ENCODE measurements around the gene SPESP1. TPM values are rescaled to one million over a fixed set of nuclear protein-coding genes. Genes with fewer than 3 reads are reported as not detected.

SPESP1 gene
- total RNA-seq, 4 donors from 2014 or later = 1.1 to 2.1 (median 1.4) TPM; not detected in 1

DNA sequence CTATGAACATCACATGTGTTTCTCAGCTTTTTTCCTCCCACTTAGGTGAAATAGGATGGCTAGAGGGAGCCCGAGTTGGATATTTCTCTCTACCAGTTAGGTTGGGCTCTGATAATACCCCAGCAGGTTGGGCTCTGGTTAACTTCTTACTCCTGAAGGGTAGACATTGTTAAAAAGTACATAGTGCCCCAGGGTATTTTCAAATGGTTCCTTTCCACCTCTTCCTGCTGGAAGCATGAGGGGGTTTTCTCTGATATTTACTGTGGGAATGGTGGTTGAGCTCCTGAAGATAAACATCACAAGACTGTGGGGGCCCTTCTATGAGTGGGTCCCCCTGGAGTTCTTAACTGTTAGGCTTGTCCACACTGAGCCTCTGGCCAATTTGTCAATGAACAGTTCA lies 36.1 kb upstream of the SPESP1 start:
- TF ChIP-seq, protein P1, sequence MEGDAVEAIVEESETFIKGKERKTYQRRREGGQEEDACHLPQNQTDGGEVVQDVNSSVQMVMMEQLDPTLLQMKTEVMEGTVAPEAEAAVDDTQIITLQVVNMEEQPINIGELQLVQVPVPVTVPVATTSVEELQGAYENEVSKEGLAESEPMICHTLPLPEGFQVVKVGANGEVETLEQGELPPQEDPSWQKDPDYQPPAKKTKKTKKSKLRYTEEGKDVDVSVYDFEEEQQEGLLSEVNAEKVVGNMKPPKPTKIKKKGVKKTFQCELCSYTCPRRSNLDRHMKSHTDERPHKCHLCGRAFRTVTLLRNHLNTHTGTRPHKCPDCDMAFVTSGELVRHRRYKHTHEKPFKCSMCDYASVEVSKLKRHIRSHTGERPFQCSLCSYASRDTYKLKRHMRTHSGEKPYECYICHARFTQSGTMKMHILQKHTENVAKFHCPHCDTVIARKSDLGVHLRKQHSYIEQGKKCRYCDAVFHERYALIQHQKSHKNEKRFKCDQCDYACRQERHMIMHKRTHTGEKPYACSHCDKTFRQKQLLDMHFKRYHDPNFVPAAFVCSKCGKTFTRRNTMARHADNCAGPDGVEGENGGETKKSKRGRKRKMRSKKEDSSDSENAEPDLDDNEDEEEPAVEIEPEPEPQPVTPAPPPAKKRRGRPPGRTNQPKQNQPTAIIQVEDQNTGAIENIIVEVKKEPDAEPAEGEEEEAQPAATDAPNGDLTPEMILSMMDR (IDR thresholded peaks at IDR 0.05) = no peak
- TF ChIP-seq POLR2A (IDR thresholded peaks at IDR 0.05) = no peak
- Histone ChIP-seq H3K27ac (no peak overlapping the region), H3K4me3 (no peak overlapping the region), H3K4me1 (no peaks in the 10 kb centered on the region), H3K27me3 (peaks cover 0 to 21% (median 0%) of the 10 kb centered on the region in 4 donors), H3K9me3 (no peaks in the 10 kb centered on the region), H3K36me3 (no peaks in the 10 kb centered on the region)
- WGBS, 2 donors = 44 to 86% methylated on average over 1 of the region's 1 CpG
- intact Hi-C loops (cut with DNase I) = no loop called here
- no peak for DNase-seq

DNA sequence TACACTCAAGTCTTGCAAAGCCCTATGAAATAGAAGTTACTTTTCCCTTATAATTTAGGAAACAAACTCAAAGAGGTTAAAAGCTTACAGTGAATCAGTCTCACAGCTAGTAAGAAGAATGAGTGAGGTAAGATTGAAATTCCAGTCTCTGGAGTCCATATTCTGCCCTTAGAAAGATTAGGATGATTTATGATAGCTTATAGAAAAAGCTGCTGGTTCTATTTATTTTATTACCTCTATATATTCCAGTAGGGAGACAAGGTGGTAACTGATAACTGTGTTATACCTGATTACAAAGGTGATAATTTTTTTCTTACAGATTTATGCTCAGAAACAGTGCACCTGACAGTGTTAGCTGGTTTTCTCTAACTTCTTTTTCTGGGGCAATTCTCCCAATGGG lies 34.1 kb upstream of the SPESP1 start:
- H3K27me3 ChIP-seq = peaks cover 0 to 21% (median 0%) of the 10 kb centered on the region in 4 donors
- no peak overlapping the region for H3K4me3 ChIP-seq
- no peak overlapping the region for H3K27ac ChIP-seq
- no peak for DNase-seq
- H3K36me3 ChIP-seq = no peaks in the 10 kb centered on the region
- no peaks in the 10 kb centered on the region for H3K4me1 ChIP-seq
- H3K9me3 ChIP-seq = no peaks in the 10 kb centered on the region
- TF ChIP-seq, protein P1 (IDR thresholded peaks at IDR 0.05) = no peak
- TF ChIP-seq POLR2A (IDR thresholded peaks at IDR 0.05) = no peak
- intact Hi-C loops (cut with DNase I) = no loop called here

DNA sequence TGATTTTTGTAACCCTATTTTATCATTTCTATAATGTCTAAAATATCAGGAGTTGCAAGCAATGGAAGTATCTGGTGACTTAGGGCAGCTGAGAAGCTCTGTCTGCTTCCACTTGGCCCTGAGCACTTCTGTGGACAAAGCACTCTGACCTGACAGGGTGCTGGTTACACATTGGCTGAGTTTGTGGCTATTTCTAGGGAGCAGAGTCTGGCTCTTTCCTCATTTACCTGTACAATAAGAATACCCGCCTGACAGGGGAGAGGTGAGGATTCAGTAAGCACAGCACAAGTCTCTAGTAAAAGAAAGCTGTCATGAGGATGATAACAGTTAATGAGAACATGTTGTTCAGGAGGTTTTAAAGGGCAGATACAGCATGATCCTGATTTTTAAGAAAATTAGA lies 33.3 kb upstream of the SPESP1 start:
- no peaks in the 10 kb centered on the region for H3K4me1 ChIP-seq
- TF ChIP-seq POLR2A (IDR thresholded peaks at IDR 0.05) = no peak
- TF ChIP-seq, protein P1 (IDR thresholded peaks at IDR 0.05) = no peak
- no peak for DNase-seq
- H3K27me3 ChIP-seq = peaks cover 0 to 27% (median 0%) of the 10 kb centered on the region in 4 donors
- 82 to 86% methylated on average over 1 of the region's 1 CpG for WGBS, 2 donors
- no peaks in the 10 kb centered on the region for H3K9me3 ChIP-seq
- no peak overlapping the region for H3K27ac ChIP-seq
- intact Hi-C loops (cut with DNase I) = no loop called here
- H3K4me3 ChIP-seq = no peak overlapping the region
- no peaks in the 10 kb centered on the region for H3K36me3 ChIP-seq

DNA sequence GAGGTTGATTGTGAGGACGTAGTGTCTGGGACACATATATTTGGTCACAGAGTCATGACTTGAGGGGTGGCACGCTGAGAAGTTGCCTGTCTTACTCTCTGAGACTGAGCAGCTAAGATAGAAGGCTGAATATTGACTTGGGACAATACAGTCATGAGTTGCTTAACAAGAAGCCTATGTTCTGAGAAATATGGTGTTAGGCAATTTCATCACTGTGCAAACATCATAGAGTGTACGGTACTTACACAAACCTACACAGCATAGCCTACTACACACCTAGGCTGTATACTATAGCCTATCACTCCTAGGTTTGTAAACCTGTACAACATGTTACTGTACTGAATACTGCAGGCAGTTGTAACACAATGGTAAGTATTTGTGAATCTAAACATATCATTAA lies 30.3 kb upstream of the SPESP1 start:
- intact Hi-C loops (cut with DNase I) = no loop called here
- Histone ChIP-seq H3K9me3 (no peaks in the 10 kb centered on the region), H3K4me1 (no peaks in the 10 kb centered on the region), H3K27me3 (peaks cover 0 to 28% (median 0%) of the 10 kb centered on the region in 4 donors), H3K27ac (no peak overlapping the region), H3K36me3 (no peaks in the 10 kb centered on the region), H3K4me3 (no peak overlapping the region)
- no peak for DNase-seq
- WGBS, 2 donors = 76% methylated on average over 3 of the region's 3 CpGs
- TF ChIP-seq, protein P1 (IDR thresholded peaks at IDR 0.05) = no peak
- no peak for TF ChIP-seq POLR2A (IDR thresholded peaks at IDR 0.05)

DNA sequence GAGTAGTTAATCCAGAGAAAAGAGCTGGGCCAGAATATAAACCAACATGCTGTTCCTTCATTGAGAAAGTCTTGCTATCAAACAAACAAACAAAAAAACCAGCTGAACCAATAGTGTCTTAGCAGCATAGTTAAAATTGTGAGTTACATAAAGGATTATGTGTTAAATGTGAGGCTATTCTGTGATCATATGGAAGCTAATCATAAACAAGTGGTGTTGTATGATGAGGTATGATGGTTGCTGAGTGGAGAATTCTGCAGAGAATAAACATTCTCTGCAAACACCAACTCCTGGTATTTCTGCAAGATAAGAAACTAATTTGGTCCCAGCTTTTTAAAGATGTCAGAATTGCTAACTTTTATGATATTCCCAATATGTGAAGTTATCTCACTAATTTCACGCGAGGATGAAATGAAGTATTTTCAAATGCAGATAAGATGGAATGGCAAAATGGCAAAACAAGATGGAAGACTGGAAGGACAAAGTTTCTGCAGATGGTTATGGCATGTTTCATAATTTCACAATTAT lies 22.9 kb upstream of the SPESP1 start:
- Histone ChIP-seq H3K36me3 (no peaks in the 10 kb centered on the region), H3K4me1 (no peaks in the 10 kb centered on the region), H3K4me3 (no peak overlapping the region), H3K9me3 (no peaks in the 10 kb centered on the region), H3K27ac (no peak overlapping the region), H3K27me3 (peaks cover 0 to 23% (median 0%) of the 10 kb centered on the region in 4 donors)
- TF ChIP-seq, protein P1 (IDR thresholded peaks at IDR 0.05) = no peak
- intact Hi-C loops (cut with DNase I) = no loop called here
- DNase-seq = no peak
- WGBS, 2 donors = 81 to 93% methylated on average over 2 of the region's 2 CpGs

All from esophagus squamous epithelium (tissue), 5 donors.